Measurements from ENCODE around the gene OR51S1.
"Not testable (repeated sequence)": the region's sequence is repeated elsewhere in the genome, so short reads cannot be mapped to it uniquely, and the experiment has no call there.

DNA sequence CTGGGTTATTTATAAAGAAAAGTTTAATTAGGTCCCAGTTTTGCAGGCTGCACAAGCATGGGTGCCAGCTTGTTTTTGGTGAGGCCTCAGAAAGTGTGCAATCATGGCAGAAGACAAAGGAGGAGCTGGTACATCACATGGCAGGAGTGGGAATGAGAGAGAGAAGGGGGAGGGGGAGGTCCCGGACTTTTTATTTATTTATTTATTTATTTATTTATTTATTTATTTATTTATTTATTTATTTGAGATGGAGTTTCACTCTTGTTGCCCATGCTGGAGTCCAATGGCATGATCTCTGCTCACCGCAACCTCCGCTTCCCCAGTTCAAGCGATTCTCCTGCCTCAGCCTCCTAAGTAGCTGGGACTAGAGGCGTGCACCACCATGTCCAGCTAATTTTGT, 47.7 kb downstream of the OR51S1 start:
- TF ChIP-seq, protein P1, sequence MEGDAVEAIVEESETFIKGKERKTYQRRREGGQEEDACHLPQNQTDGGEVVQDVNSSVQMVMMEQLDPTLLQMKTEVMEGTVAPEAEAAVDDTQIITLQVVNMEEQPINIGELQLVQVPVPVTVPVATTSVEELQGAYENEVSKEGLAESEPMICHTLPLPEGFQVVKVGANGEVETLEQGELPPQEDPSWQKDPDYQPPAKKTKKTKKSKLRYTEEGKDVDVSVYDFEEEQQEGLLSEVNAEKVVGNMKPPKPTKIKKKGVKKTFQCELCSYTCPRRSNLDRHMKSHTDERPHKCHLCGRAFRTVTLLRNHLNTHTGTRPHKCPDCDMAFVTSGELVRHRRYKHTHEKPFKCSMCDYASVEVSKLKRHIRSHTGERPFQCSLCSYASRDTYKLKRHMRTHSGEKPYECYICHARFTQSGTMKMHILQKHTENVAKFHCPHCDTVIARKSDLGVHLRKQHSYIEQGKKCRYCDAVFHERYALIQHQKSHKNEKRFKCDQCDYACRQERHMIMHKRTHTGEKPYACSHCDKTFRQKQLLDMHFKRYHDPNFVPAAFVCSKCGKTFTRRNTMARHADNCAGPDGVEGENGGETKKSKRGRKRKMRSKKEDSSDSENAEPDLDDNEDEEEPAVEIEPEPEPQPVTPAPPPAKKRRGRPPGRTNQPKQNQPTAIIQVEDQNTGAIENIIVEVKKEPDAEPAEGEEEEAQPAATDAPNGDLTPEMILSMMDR (IDR thresholded peaks at IDR 0.05) = not testable (repeated sequence)
- TF ChIP-seq POLR2A (IDR thresholded peaks at IDR 0.05) = not testable (repeated sequence)

Data from Peyer's patch (tissue), 4 donors.